Body of pancreas (tissue), 4 donors: ENCODE measurements around the gene HASPIN. TPM values are rescaled to one million over a fixed set of nuclear protein-coding genes. Genes with fewer than 3 reads are reported as not detected.

ENCODE experiments used
- ATAC-seq: fragments of 150-250 bp; one replicate; pipeline ENCODE4 v1.9.1; 2016
- DNase-seq, 4 donors: peaks; one replicate each; pipeline ENCODE4 v3.0.0-alpha.2; 2019
- H3K27ac ChIP-seq, 4 donors: fragments of 200-600 bp; sonication (generic); 1 replicate in 3 of 4; 2 replicates in 1 of 4; pipeline versions ENCODE4 v1.5.1 to v1.6.1; 2016 to 2019; ENCODE audit warnings: mild to moderate bottlenecking in 1 of 4, mixed read lengths in 1 of 4, moderate library complexity in 1 of 4
- H3K27me3 ChIP-seq, 2 donors: fragments of 200-600 bp; sonication (generic); one replicate each; pipeline ENCODE4 v1.6.0; 2016; ENCODE audit warnings: mild to moderate bottlenecking in 1 of 2
- H3K36me3 ChIP-seq, 2 donors: fragments of 200-600 bp; sonication (generic); replicated peaks in 1 of 2; 2 replicates each; pipeline ENCODE4 v1.5.1; 2016; ENCODE audit warnings: low read depth in 2 of 2; ENCODE audit not compliant: insufficient read depth in 1 of 2
- H3K4me1 ChIP-seq: fragments of 200-600 bp; sonication (generic); one replicate; pipeline ENCODE4 v1.6.0; 2016
- H3K4me3 ChIP-seq, 2 donors: fragments of 200-600 bp; sonication (generic); 1 replicate in 1 of 2; 2 replicates in 1 of 2; pipeline ENCODE4 v1.5.1; 2016 to 2019
- H3K9me3 ChIP-seq, 3 donors: fragments of 200-600 bp; sonication (generic); 1 replicate in 2 of 3; 2 replicates in 1 of 3; pipeline ENCODE4 v1.5.1; 2016
- POLR2A ChIP-seq, 3 donors: fragments of 450-650 bp; IDR thresholded peaks; one replicate each; pipeline ENCODE4 v1.6.1; 2016; ENCODE audit warnings: antibody characterized with exemption in 3 of 3, mild to moderate bottlenecking in 2 of 3
- WGBS, 2 donors: methylation state at CpG; one replicate each; pipeline ENCODE4 v1.1.5; 2017; 5-methylcytosine and 5-hydroxymethylcytosine counted together
- intact Hi-C: fragments of 100-400 bp; cut with DNase I; formaldehyde crosslinking; loops from one replicate; pipeline ENCODE4 v1.15.1; 2023
- total RNA-seq, 2 donors: library from RNA; depleted of rRNA; stranded (reverse); fragments of >200 nt; gene quantifications; one replicate each; pipeline ENCODE4 v1.1.0, GENCODE V29; 2016
- TF ChIP-seq, protein P1 (sequence below), 7 experiments: fragments of 450-650 bp in 4 of 7; fragments of 200-600 bp in 3 of 7; sonication (generic) in 3 of 7; IDR thresholded peaks; one replicate each; pipeline ENCODE4 v1.5.1; 2016 to 2019; ENCODE audit warnings: antibody characterized with exemption in 7 of 7

HASPIN gene
- total RNA-seq, 2 donors from 2014 or later, result not detected

DNA sequence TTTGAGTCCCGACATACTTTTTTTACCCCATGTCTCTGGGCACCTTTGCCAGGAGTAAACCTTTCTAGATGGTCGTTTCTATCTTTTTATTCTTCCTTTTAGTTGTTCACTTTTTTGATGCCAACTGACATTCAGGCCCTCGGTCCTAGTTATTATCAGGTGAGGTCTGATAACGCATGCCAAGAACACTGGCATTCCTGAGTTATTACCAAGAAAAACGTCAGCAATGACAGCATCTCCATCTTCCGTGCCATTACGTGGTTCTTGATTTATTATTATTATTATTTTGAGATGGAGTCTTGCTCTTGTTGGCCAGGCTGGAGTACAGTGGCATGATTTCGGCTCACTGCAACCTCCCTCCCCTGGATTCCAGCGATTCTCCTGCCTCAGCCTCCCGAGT lies 21.4 kb downstream of the HASPIN start:
- DNase-seq (no peak), ATAC-seq (no peak)
- Histone ChIP-seq H3K4me1 (no peaks in the 10 kb centered on the region), H3K36me3 (no peaks in the 10 kb centered on the region), H3K27ac (no peak overlapping the region), H3K9me3 (no peaks in the 10 kb centered on the region), H3K27me3 (no peaks in the 10 kb centered on the region), H3K4me3 (no peak overlapping the region)
- 64 to 67% methylated on average over 10 of the region's 10 CpGs for WGBS, 2 donors
- intact Hi-C loops, result no loop called here
- TF ChIP-seq, protein P1, sequence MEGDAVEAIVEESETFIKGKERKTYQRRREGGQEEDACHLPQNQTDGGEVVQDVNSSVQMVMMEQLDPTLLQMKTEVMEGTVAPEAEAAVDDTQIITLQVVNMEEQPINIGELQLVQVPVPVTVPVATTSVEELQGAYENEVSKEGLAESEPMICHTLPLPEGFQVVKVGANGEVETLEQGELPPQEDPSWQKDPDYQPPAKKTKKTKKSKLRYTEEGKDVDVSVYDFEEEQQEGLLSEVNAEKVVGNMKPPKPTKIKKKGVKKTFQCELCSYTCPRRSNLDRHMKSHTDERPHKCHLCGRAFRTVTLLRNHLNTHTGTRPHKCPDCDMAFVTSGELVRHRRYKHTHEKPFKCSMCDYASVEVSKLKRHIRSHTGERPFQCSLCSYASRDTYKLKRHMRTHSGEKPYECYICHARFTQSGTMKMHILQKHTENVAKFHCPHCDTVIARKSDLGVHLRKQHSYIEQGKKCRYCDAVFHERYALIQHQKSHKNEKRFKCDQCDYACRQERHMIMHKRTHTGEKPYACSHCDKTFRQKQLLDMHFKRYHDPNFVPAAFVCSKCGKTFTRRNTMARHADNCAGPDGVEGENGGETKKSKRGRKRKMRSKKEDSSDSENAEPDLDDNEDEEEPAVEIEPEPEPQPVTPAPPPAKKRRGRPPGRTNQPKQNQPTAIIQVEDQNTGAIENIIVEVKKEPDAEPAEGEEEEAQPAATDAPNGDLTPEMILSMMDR (IDR thresholded peaks at IDR 0.05), result no peak
- no peak for TF ChIP-seq POLR2A (IDR thresholded peaks at IDR 0.05)

DNA sequence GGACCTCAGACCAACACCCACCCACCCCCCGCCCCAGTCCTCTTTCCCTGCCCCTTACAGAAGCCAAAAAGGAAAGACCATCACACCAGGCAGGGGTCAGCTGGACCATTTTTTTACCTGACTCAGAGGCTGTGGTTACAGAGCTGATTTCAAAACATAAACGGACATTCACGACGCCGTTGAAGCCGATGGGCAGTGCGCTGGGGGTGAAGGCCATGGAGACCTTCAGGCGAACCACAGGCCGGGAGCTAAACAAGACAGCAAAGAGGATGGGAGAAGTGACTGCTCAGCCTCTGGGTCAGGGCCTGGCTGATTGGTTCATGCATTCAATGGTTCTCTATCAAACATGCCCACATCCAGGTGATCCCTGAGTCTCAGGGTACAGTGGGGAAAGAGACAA lies 24.1 kb downstream of the HASPIN start:
- intact Hi-C loops, result no loop called here
- TF ChIP-seq, protein P1 (IDR thresholded peaks at IDR 0.05), result no peak
- TF ChIP-seq POLR2A (IDR thresholded peaks at IDR 0.05), result no peak
- Histone ChIP-seq H3K27ac (no peak overlapping the region), H3K9me3 (no peaks in the 10 kb centered on the region), H3K36me3 (no peaks in the 10 kb centered on the region), H3K27me3 (no peaks in the 10 kb centered on the region), H3K4me1 (no peaks in the 10 kb centered on the region), H3K4me3 (no peak overlapping the region)
- 80 to 83% methylated on average over 8 to 9 of the region's 9 CpGs for WGBS, 2 donors
- DNase-seq, result no peak
- ATAC-seq, result no peak

GRCh38 chr17:3748576-3748975 lies 24.9 kb downstream of the HASPIN start:
- Histone ChIP-seq H3K4me3 (no peak overlapping the region), H3K27me3 (no peaks in the 10 kb centered on the region), H3K9me3 (no peaks in the 10 kb centered on the region), H3K36me3 (no peaks in the 10 kb centered on the region), H3K4me1 (no peaks in the 10 kb centered on the region), H3K27ac (no peak overlapping the region)
- intact Hi-C loops, result no loop called here
- WGBS, 2 donors, result 74 to 76% methylated on average over 7 of the region's 7 CpGs
- no peak for ATAC-seq
- TF ChIP-seq, protein P1 (IDR thresholded peaks at IDR 0.05), result no peak
- no peak for TF ChIP-seq POLR2A (IDR thresholded peaks at IDR 0.05)
- DNase-seq, result no peak

DNA sequence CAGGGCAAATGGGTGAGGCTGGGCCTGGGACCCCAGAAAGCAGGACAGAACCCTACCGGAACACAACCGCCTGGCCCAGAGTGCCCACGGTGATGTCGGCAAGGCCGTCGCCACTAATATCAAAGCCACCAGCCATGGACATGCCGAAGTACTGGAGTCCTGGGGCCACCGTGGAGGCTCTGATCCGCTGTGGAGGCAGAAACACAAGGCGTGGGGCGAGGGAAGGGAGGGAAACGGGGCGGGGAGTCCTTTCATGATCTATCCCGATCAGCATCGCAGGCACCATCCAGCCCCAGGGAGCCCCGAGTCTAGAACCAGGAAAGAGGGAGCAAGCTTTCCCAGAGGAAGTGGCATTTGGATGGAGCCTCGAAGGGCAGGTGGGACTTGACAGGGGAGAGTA lies 26.6 kb downstream of the HASPIN start:
- WGBS, 2 donors, result 67 to 82% methylated on average over 17 of the region's 17 CpGs
- H3K4me1 ChIP-seq, result no peaks in the 10 kb centered on the region

GRCh38 chr17:3750926-3751325 lies 27.2 kb downstream of the HASPIN start:
- 59 to 80% methylated on average over 8 of the region's 8 CpGs for WGBS, 2 donors
- Histone ChIP-seq H3K36me3 (no peaks in the 10 kb centered on the region), H3K27ac (no peak overlapping the region), H3K4me3 (no peak overlapping the region), H3K9me3 (no peaks in the 10 kb centered on the region), H3K27me3 (no peaks in the 10 kb centered on the region), H3K4me1 (peaks cover 4% of the 10 kb centered on the region)
- TF ChIP-seq POLR2A (IDR thresholded peaks at IDR 0.05), result no peak
- TF ChIP-seq, protein P1 (IDR thresholded peaks at IDR 0.05), result no peak
- intact Hi-C loops, result no loop called here
- no peak for DNase-seq
- ATAC-seq, result no peak

More for the DNA sequence above, 26.6 kb downstream of the HASPIN start:
- no peak overlapping the region for H3K4me3 ChIP-seq
- DNase-seq (no peak), ATAC-seq (no peak)
- no peaks in the 10 kb centered on the region for H3K9me3 ChIP-seq
- H3K27ac ChIP-seq, result no peak overlapping the region
- H3K27me3 ChIP-seq, result no peaks in the 10 kb centered on the region
- H3K36me3 ChIP-seq, result no peaks in the 10 kb centered on the region
- intact Hi-C loops, result no loop called here
- TF ChIP-seq, protein P1 (IDR thresholded peaks at IDR 0.05), result no peak
- TF ChIP-seq POLR2A (IDR thresholded peaks at IDR 0.05), result no peak
